Lung (tissue), 12 donors: ENCODE results near the gene FAM222B. TPM values are rescaled to one million over a fixed set of nuclear protein-coding genes. Genes with fewer than 3 reads are reported as not detected.
"Not testable (repeated sequence)": the region's sequence is repeated elsewhere in the genome, so short reads cannot be mapped to it uniquely, and the experiment has no call there.

Experiments
- ATAC-seq: fragments of 200-7000 bp; cut with Tn5 transposase; one replicate; pipeline ENCODE4 v1.9.1; 2020; ENCODE audit warnings: moderate number of reproducible peaks; ENCODE audit not compliant: insufficient read depth, low FRiP score
- DNase-seq, 3 donors: peaks; one replicate each; pipeline ENCODE4 v3.0.0-alpha.2; 2013 to 2017
- H3K27ac ChIP-seq, 2 donors: one replicate each; pipeline ENCODE4 v1.5.1; 2013; ENCODE audit warnings: mild to moderate bottlenecking in 2 of 2, moderate library complexity in 2 of 2, control low read depth in 1 of 2, inconsistent platforms in 1 of 2, low read depth in 1 of 2, low read length in 1 of 2
- H3K27me3 ChIP-seq, 3 donors: one replicate each; pipeline ENCODE4 v1.5.1; 2013; ENCODE audit warnings: low read length in 2 of 3; ENCODE audit not compliant: control insufficient read depth in 3 of 3, insufficient read depth in 3 of 3
- H3K36me3 ChIP-seq, 4 donors: one replicate each; pipeline ENCODE4 v1.5.1; 2013; ENCODE audit warnings: low read length in 4 of 4, mild to moderate bottlenecking in 1 of 4, moderate library complexity in 1 of 4; ENCODE audit not compliant: control insufficient read depth in 4 of 4, insufficient read depth in 4 of 4
- H3K4me1 ChIP-seq, 5 donors: one replicate each; pipeline ENCODE4 v1.5.1; 2013; ENCODE audit warnings: low read length in 5 of 5, mild to moderate bottlenecking in 2 of 5, moderate library complexity in 1 of 5; ENCODE audit not compliant: control insufficient read depth in 5 of 5, insufficient read depth in 5 of 5
- H3K4me3 ChIP-seq: one replicate; pipeline ENCODE4 v1.5.1; 2013; ENCODE audit warnings: mild to moderate bottlenecking, control low read depth, moderate library complexity
- H3K9ac ChIP-seq, 2 donors: one replicate each; pipeline ENCODE4 v1.5.1; 2013; ENCODE audit warnings: low read length in 2 of 2, control low read depth in 1 of 2; ENCODE audit not compliant: insufficient read depth in 1 of 2
- H3K9me3 ChIP-seq, 4 donors: one replicate each; pipeline ENCODE4 v1.5.1; 2013; ENCODE audit warnings: low read length in 3 of 4, mild to moderate bottlenecking in 1 of 4, moderate library complexity in 1 of 4; ENCODE audit not compliant: control insufficient read depth in 4 of 4, insufficient read depth in 3 of 4
- WGBS, 2 donors: extraction: QIAGEN DNeasy Blood & Tissue Kit; methylation state at CpG; one replicate each; pipeline ENCODE4 v1.1.7; 2013; 5-methylcytosine and 5-hydroxymethylcytosine counted together
- polyA plus RNA-seq, 2 donors: library from polyadenylated mRNA; stranded (reverse); fragments of 200-250 nt; gene quantifications; one replicate each; pipeline ENCODE4 v1.2.1, GENCODE V29; 2013
- total RNA-seq, 2 donors: library from RNA; depleted of rRNA in 1 of 2; stranded (reverse); fragments of >200 nt in 1 of 2; gene quantifications; one replicate each; pipeline ENCODE4 v1.2.1, GENCODE V29; 2014 to 2021
- TF ChIP-seq, protein P1 (sequence below): IDR thresholded peaks from 2 replicates; pipeline ENCODE4 v1.5.1; 2012; ENCODE audit warnings: mild to moderate bottlenecking; ENCODE audit errors: control extremely low read depth, extremely low read depth
- donor health status: control.
- donor health status: control.
- donor health status: Bipolar disorder and iron deficiency.
- donor health status: healthy.
- donor health status: DM: yes; HTN: yes; CAD: no.

The FAM222B gene
- total and polyA plus RNA-seq, 4 donors = 8.3 to 17.7 (median 9.2) TPM

DNA sequence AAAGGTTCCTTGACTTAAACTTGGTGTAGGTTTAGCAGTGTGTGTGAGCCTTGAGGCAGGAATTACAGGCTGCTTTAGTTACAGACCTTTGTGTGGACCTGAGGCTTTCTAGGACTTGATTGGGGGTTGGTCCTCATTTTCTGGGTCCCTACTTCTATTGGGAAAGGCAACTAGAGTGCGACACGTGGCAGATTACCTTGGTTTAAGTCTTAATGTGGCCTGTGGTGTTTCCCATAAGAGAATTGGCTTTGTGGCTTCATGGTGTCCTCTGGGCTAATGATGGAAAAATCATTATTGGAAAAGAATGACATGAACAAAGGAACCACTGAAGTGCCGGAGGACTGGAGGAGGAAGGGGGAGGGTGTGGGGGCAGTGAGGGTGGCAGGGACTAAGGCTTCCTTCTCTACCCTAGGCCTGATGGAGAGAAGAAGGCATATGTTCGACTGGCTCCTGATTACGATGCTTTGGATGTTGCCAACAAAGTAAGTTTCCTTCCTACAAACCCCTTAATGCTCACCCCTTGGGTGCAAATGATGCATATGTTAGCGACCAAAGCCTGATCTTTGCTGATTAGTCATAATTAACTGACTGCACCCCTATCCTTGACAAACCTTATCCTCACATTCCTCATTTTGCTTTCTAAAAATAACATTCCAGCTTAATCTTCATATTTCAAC lies 119.3 kb downstream of the FAM222B start:
- Histone ChIP-seq H3K4me3 (no peak overlapping the region), H3K27ac (no peak overlapping the region), H3K9me3 (no peaks in the 10 kb centered on the region), H3K9ac (no peak overlapping the region), H3K36me3 (peaks cover 9 to 35% (median 25%) of the 10 kb centered on the region in 4 donors), H3K27me3 (no peaks in the 10 kb centered on the region), H3K4me1 (peaks cover 0 to 60% (median 19%) of the 10 kb centered on the region in 5 donors)
- DNase-seq = no peak
- ATAC-seq = no peak
- TF ChIP-seq, protein P1, sequence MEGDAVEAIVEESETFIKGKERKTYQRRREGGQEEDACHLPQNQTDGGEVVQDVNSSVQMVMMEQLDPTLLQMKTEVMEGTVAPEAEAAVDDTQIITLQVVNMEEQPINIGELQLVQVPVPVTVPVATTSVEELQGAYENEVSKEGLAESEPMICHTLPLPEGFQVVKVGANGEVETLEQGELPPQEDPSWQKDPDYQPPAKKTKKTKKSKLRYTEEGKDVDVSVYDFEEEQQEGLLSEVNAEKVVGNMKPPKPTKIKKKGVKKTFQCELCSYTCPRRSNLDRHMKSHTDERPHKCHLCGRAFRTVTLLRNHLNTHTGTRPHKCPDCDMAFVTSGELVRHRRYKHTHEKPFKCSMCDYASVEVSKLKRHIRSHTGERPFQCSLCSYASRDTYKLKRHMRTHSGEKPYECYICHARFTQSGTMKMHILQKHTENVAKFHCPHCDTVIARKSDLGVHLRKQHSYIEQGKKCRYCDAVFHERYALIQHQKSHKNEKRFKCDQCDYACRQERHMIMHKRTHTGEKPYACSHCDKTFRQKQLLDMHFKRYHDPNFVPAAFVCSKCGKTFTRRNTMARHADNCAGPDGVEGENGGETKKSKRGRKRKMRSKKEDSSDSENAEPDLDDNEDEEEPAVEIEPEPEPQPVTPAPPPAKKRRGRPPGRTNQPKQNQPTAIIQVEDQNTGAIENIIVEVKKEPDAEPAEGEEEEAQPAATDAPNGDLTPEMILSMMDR = no peak
- WGBS, 2 donors = 79 to 88% methylated on average over 6 of the region's 6 CpGs

DNA sequence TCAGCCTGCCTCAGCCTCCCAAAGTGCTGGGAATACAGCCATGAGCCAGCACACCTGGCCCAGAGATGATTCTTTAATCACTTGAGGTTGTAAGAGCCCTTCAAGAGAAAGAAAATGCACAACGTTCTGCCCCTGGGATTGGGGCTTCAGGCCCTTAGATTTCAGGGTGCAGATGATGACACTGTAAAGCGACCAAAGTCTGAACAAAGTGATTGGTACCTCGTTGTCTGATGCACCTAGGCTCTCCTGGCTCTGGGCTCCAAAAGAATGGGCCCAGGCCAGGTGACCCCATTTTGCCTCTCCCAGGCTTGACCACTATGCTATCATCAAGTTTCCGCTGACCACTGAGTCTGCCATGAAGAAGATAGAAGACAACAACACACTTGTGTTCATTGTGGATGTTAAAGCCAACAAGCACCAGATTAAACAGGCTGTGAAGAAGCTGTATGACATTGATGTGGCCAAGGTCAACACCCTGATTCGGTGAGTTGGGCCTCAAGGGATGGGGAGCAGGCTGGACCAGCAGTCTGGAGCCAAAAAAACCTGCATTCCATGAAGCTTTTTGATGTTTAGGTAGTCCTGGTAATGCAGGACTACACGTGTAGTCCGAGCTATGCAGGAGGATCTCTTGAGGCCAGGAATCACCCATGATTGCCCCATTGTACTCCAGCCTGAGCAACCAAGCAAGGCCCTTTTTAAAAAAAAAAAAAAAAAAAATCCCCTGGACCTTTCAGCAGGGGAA lies 120.0 kb downstream of the FAM222B start:
- Histone ChIP-seq H3K4me1 (peaks cover 0 to 57% (median 19%) of the 10 kb centered on the region in 5 donors), H3K27me3 (no peaks in the 10 kb centered on the region), H3K4me3 (no peak overlapping the region), H3K9me3 (no peaks in the 10 kb centered on the region), H3K27ac (no peak overlapping the region), H3K36me3 (peaks cover 9 to 35% (median 25%) of the 10 kb centered on the region in 4 donors), H3K9ac (no peak overlapping the region)
- DNase-seq = no peak
- WGBS, 2 donors = 71 to 79% methylated on average over 7 of the region's 7 CpGs
- TF ChIP-seq, protein P1 = no peak
- no peak for ATAC-seq

DNA sequence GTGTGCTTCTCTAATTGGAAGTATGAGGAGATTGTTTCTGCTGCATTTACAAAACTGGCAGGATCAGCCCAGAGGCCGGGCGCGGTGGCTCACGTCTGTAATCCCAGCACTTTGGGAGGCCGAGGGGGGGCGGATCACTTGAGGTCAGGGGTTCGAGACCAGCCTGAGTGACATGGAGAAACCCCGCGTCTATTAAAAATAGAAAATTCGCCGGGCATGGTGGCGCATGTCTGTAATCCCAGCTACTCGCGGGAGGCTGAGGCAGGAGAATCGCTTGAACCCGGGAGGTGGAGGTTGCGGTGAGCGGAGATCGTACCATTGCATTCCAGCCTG lies 121.6 kb downstream of the FAM222B start:
- peaks cover 0 to 61% (median 20%) of the 10 kb centered on the region in 5 donors for H3K4me1 ChIP-seq
- DNase-seq, H3K27me3 ChIP-seq, ATAC-seq, H3K27ac ChIP-seq, H3K9me3 ChIP-seq: not testable (repeated sequence)
- peak overlapping the region; percentile 25 for H3K4me3 ChIP-seq
- 36 to 52% methylated on average over 19 of the region's 19 CpGs for WGBS, 2 donors
- peaks cover 9 to 35% (median 27%) of the 10 kb centered on the region in 4 donors for H3K36me3 ChIP-seq
- H3K9ac ChIP-seq = peak overlapping the region in 1 of 2 donors; percentile 94

DNA sequence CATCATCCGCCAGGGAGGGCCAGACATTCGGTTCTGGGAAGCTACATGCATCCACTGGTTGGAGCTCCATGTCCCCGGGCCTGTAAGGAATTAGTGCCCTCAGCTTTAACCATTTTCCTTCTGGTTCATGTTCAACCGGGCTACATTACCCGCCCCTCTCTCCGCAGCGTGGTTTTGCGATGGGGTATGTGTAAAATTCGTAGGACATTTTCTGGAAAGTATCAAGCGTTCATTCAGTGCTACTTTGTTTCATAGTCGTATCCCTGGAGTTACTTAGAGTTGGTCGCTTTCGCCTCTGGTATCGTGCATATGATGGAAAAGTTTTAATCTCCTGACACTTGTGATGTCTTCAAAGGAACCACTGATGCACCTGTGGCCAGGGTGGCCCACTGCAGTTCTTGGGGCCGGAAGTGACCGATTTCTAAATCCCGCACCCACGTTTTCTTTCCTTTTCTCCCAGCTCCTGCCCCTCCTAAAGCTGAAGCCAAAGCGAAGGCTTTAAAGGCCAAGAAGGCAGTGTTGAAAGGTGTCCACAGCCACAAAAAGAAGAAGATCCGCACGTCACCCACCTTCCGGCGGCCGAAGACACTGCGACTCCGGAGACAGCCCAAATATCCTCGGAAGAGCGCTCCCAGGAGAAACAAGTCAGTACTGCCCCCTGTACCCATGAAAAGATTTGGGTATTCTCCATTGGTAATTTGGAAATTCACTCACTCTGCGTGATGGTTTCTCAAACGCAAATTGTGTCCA lies 122.2 kb downstream of the FAM222B start:
- Histone ChIP-seq H3K9ac (peak overlapping the region; percentile 69 to 94), H3K36me3 (peaks cover 9 to 39% (median 29%) of the 10 kb centered on the region in 4 donors), H3K4me3 (peak overlapping the region; percentile 82), H3K27ac (peak overlapping the region; percentile 71 to 87), H3K27me3 (no peaks in the 10 kb centered on the region), H3K9me3 (no peaks in the 10 kb centered on the region), H3K4me1 (peaks cover 0 to 62% (median 21%) of the 10 kb centered on the region in 5 donors)
- TF ChIP-seq, protein P1 = no peak
- ATAC-seq (no peak), DNase-seq (no peak)
- WGBS, 2 donors = 3 to 4% methylated on average over 25 to 30 of the region's 30 CpGs
